CD4-positive, alpha-beta T cell (primary cell): ENCODE data around the gene EAF2. TPM values are rescaled to one million over a fixed set of nuclear protein-coding genes. Genes with fewer than 3 reads are reported as not detected.

Source experiments
- ATAC-seq: fragments of 200-7000 bp; cut with Tn5 transposase; one replicate; pipeline ENCODE4 v1.10.0; 2022; ENCODE audit warnings: mild to moderate bottlenecking; ENCODE audit not compliant: poor library complexity
- CTCF ChIA-PET: fragments of 350-600 bp; sonication (Branson Sonifier 250); formaldehyde crosslinking; loops from one replicate; lab custom pipeline; 2021; ENCODE audit warnings: antibody characterized with exemption, inconsistent platforms; lab: Charles Lee
- POLR2A ChIA-PET: fragments of 350-600 bp; sonication (Branson Sonifier 250); formaldehyde crosslinking; loops from one replicate; lab custom pipeline; 2021; ENCODE audit warnings: antibody characterized with exemption, inconsistent platforms; lab: Charles Lee
- DNase-seq, 14 experiments: peaks; one replicate each; pipeline ENCODE4 v3.0.0-alpha.2; 2013 to 2020; ENCODE audit warnings: mixed read lengths in 2 of 14
- H3K27ac ChIP-seq, 2 donors: one replicate each; pipeline versions ENCODE4 v1.5.1 to v1.7.0; 2013; ENCODE audit warnings: low read length in 2 of 2, low read depth in 1 of 2, mild to moderate bottlenecking in 1 of 2
- H3K27me3 ChIP-seq, 2 experiments: 1 replicate in 1 of 2; 2 replicates in 1 of 2; pipeline versions ENCODE4 v1.6.1 to v1.7.0; 2013; ENCODE audit warnings: low read length in 2 of 2, control low read depth in 1 of 2, mild to moderate bottlenecking in 1 of 2, moderate library complexity in 1 of 2; ENCODE audit not compliant: insufficient read depth in 2 of 2, control insufficient read depth in 1 of 2
- H3K36me3 ChIP-seq: one replicate; pipeline ENCODE4 v1.6.1; 2013; ENCODE audit warnings: low read length, control low read depth; ENCODE audit not compliant: insufficient read depth
- H3K4me1 ChIP-seq: one replicate; pipeline ENCODE4 v1.6.1; 2013; ENCODE audit warnings: low read length, control low read depth; ENCODE audit not compliant: insufficient read depth
- H3K4me3 ChIP-seq: one replicate; pipeline ENCODE4 v1.5.1; 2013; ENCODE audit warnings: mild to moderate bottlenecking, low read length, moderate library complexity
- H3K9me3 ChIP-seq, 2 experiments: 1 replicate in 1 of 2; 2 replicates in 1 of 2; pipeline versions ENCODE4 v1.6.1 to v1.7.0; 2013; ENCODE audit warnings: low read length in 2 of 2, mild to moderate bottlenecking in 2 of 2, control low read depth in 1 of 2, moderate library complexity in 1 of 2; ENCODE audit not compliant: control insufficient read depth in 1 of 2, insufficient read depth in 1 of 2
- H3K27ac Mint-ChIP-seq: one replicate; pipeline ENCODE4 v1.8.0; 2020; ENCODE audit warnings: mixed read lengths
- H3K27me3 Mint-ChIP-seq: one replicate; pipeline ENCODE4 v1.8.0; 2021; ENCODE audit warnings: mixed read lengths
- H3K36me3 Mint-ChIP-seq: one replicate; pipeline ENCODE4 v1.8.0; 2021; ENCODE audit warnings: low read depth, mixed read lengths
- H3K4me1 Mint-ChIP-seq: one replicate; pipeline ENCODE4 v1.8.0; 2021; ENCODE audit warnings: low read depth, mixed read lengths
- H3K4me3 Mint-ChIP-seq: one replicate; pipeline ENCODE4 v1.8.0; 2020; ENCODE audit warnings: mild to moderate bottlenecking, mixed read lengths
- H3K9me3 Mint-ChIP-seq: one replicate; pipeline ENCODE4 v1.8.0; 2020; ENCODE audit warnings: mixed read lengths
- intact Hi-C, 2 experiments: fragments of 100-400 bp; cut with DNase I in 1 of 2; cut with micrococcal nuclease in 1 of 2; formaldehyde crosslinking; loops; one replicate each; pipeline versions ENCODE4 v1.15.1 to v1.9.0; 2023 to 2025; cut with DNase I, micrococcal nuclease
- total RNA-seq, 174 experiments: library from RNA in 2 of 174; stranded (reverse) in 2 of 174; gene quantifications; one replicate each; pipeline ENCODE4 v1.2.3 and lab custom pipeline; 2021 to 2026
- TF ChIP-seq, protein P1 (sequence below): fragments of 200-600 bp; IDR thresholded peaks from one replicate; pipeline ENCODE4 v1.8.0; 2022; ENCODE audit warnings: antibody characterized with exemption, mild to moderate bottlenecking

The EAF2 gene
- total RNA-seq, 2 experiments from 2014 or later = 3.7 to 4.4 TPM

GRCh38 chr3:121913305-121913990, 78.4 kb downstream of the EAF2 start:
- no peaks in the 10 kb centered on the region for H3K4me1 ChIP-seq
- TF ChIP-seq, protein P1, sequence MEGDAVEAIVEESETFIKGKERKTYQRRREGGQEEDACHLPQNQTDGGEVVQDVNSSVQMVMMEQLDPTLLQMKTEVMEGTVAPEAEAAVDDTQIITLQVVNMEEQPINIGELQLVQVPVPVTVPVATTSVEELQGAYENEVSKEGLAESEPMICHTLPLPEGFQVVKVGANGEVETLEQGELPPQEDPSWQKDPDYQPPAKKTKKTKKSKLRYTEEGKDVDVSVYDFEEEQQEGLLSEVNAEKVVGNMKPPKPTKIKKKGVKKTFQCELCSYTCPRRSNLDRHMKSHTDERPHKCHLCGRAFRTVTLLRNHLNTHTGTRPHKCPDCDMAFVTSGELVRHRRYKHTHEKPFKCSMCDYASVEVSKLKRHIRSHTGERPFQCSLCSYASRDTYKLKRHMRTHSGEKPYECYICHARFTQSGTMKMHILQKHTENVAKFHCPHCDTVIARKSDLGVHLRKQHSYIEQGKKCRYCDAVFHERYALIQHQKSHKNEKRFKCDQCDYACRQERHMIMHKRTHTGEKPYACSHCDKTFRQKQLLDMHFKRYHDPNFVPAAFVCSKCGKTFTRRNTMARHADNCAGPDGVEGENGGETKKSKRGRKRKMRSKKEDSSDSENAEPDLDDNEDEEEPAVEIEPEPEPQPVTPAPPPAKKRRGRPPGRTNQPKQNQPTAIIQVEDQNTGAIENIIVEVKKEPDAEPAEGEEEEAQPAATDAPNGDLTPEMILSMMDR = no peak
- H3K4me3 Mint-ChIP-seq = no peak overlapping the region
- ATAC-seq (no peak), DNase-seq (no peak)
- H3K4me1 Mint-ChIP-seq = no peaks in the 10 kb centered on the region
- H3K9me3 Mint-ChIP-seq = peaks cover 5% of the 10 kb centered on the region
- ChIA-PET POLR2A (no interaction called here), CTCF (no interaction called here)
- H3K4me3 ChIP-seq = no peak overlapping the region
- no peaks in the 10 kb centered on the region for H3K27me3 Mint-ChIP-seq
- no peaks in the 10 kb centered on the region for H3K27me3 ChIP-seq
- H3K36me3 Mint-ChIP-seq = peaks cover 22% of the 10 kb centered on the region
- H3K36me3 ChIP-seq = no peaks in the 10 kb centered on the region
- no peak overlapping the region for H3K27ac Mint-ChIP-seq
- intact Hi-C loops = no loop called here
- no peak overlapping the region for H3K27ac ChIP-seq
- H3K9me3 ChIP-seq = no peaks in the 10 kb centered on the region

DNA sequence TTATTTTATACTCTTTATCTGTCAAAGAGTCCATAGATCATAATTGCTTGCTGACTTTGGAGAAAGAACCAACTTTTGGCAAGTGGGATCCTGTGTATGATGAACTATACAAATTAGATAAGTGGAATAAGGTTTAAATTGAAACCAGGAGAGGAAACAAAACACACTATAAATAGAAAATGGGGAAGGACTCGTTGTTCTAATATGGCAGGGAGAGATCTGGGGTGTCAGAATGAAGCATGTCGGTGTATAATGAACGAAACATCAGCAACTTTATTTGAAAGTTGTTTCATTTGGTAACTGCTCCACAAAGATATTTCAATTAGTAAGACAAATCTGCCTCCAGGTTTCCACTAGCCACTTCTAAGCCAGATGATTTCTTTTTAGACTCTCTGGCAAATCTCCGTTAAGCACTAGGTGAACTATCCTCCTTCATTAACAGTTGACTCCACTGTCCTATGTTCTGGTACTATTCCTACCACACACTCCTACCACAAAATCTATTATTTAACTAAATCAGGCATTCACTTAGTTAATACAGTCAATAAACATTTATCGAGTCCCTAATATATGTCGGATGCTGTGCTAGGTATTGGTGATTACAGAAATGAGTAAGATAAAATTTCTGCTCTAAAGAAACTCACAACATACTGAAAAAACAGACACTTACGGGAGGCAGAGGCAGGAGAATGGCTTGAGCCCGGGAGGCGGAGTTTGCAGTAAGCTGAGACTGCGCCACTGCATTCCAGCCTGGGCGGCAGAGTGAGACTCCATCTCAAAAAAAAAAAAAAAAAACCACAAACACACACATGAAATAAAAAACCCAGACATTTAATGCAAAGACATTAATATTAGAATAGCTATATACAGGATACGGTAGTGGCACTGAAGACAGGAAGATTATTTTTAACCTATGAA, 79.3 kb downstream of the EAF2 start:
- no peaks in the 10 kb centered on the region for H3K27me3 ChIP-seq
- Mint-ChIP-seq H3K27ac (no peak overlapping the region), H3K4me3 (no peak overlapping the region), H3K4me1 (no peaks in the 10 kb centered on the region), H3K9me3 (peaks cover 3% of the 10 kb centered on the region), H3K36me3 (peaks cover 17% of the 10 kb centered on the region), H3K27me3 (no peaks in the 10 kb centered on the region)
- H3K4me3 ChIP-seq = no peak overlapping the region
- intact Hi-C loops = no loop called here
- CTCF ChIA-PET = interaction anchor here (0.6 kb wide), 1 partner anchor 30 kb away, joined by 3 read pairs; no protein-coding TSS in a partner anchor
- H3K36me3 ChIP-seq = no peaks in the 10 kb centered on the region
- POLR2A ChIA-PET = no interaction called here
- ATAC-seq (no peak), DNase-seq (no peak)
- H3K9me3 ChIP-seq = no peaks in the 10 kb centered on the region
- no peaks in the 10 kb centered on the region for H3K4me1 ChIP-seq
- TF ChIP-seq, protein P1 = no peak
- no peak overlapping the region for H3K27ac ChIP-seq

DNA sequence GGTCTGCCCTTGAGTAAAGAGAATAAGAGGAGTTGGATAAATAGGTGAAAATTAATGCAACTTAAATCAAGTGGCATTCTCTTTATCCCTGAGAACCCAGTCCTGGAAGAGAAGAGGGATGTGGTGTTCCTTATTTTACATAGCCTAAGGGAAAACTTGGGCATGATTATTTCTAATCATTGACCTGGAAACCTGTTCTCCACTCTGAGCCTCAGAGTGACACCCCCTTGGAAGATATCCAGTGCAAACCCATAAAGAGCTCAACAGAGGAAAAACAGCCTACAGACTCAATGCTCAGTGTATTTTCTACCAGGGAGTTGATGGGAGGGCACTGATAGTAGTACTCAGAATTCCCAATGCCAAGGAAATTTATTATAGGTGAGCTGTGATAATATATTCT, 81.2 kb downstream of the EAF2 start:
- Mint-ChIP-seq H3K27me3 (no peaks in the 10 kb centered on the region), H3K27ac (no peak overlapping the region), H3K9me3 (no peaks in the 10 kb centered on the region), H3K4me3 (no peak overlapping the region), H3K36me3 (peaks cover 6% of the 10 kb centered on the region), H3K4me1 (no peaks in the 10 kb centered on the region)
- intact Hi-C loops = no loop called here
- no peaks in the 10 kb centered on the region for H3K27me3 ChIP-seq
- no peak for DNase-seq
- no peaks in the 10 kb centered on the region for H3K36me3 ChIP-seq
- ChIA-PET CTCF (no interaction called here), POLR2A (no interaction called here)
- TF ChIP-seq, protein P1 = no peak
- H3K4me1 ChIP-seq = no peaks in the 10 kb centered on the region
- no peaks in the 10 kb centered on the region for H3K9me3 ChIP-seq
- no peak overlapping the region for H3K27ac ChIP-seq
- no peak overlapping the region for H3K4me3 ChIP-seq
- no peak for ATAC-seq
